ENCODE data around the gene FLT4.

The FLT4 gene

GRCh38 chr5:180580681-180581080 lies 68.7 kb downstream of the FLT4 start:
- Histone ChIP-seq H3K4me2 (ENCODE audit: low read length) (no peak overlapping the region), H3K27ac (ENCODE audit: low read depth, low read length) (no peak overlapping the region), H3K9me2 (replicated peaks; ENCODE audit: control insufficient read depth, low read length) (no peaks in the 10 kb centered on the region), H3K36me3 (ENCODE audit: control insufficient read depth, low read length) (peaks cover 19% of the 10 kb centered on the region), H3F3A (ENCODE audit: control insufficient read depth, insufficient read depth) (no peaks in the 10 kb centered on the region), H3K79me2 (ENCODE audit: control insufficient read depth, low read length) (no peaks in the 10 kb centered on the region), H3K27me3 (ENCODE audit: control insufficient read depth, low read length) (0 out of 2 replicates have a peak, but pooled peaks cover 3% of the 10 kb centered on the region), H3K4me1 (ENCODE audit: control insufficient read depth, low read length) (no peaks in the 10 kb centered on the region), H3K4me3 (ENCODE audit: low read length) (no peak overlapping the region), H3K9me3 (ENCODE audit: control insufficient read depth, insufficient read depth, low read length) (no peaks in the 10 kb centered on the region), H4K20me1 (ENCODE audit: control insufficient read depth, insufficient read depth, low read depth, low read length) (no peaks in the 10 kb centered on the region)
- TF ChIP-seq EZH2phosphoT487 (IDR thresholded peaks at IDR 0.05; ENCODE audit: borderline replicate concordance, low read length), result no peak
- TF ChIP-seq CTCF (IDR thresholded peaks at IDR 0.05; ENCODE audit: low read depth, low read length, poor library complexity, severe bottlenecking), result no peak

- H3F3A ChIP-seq (ENCODE audit: control insufficient read depth, insufficient read depth), result no peaks in the 10 kb centered on the region
- H3K4me1 ChIP-seq (ENCODE audit: control insufficient read depth, low read length), result no peaks in the 10 kb centered on the region
- H3K9me2 ChIP-seq (replicated peaks; ENCODE audit: control insufficient read depth, low read length), result no peaks in the 10 kb centered on the region
- peaks cover 56% of the 10 kb centered on the region for H3K36me3 ChIP-seq (ENCODE audit: control insufficient read depth, low read length)
- no peaks in the 10 kb centered on the region for H3K27me3 ChIP-seq (ENCODE audit: control insufficient read depth, low read length)
- no peaks in the 10 kb centered on the region for H3K79me2 ChIP-seq (ENCODE audit: control insufficient read depth, low read length)
- H3K4me3 ChIP-seq (ENCODE audit: low read length), result no peak overlapping the region
- H3K4me2 ChIP-seq (ENCODE audit: low read length), result no peak overlapping the region
- no peaks in the 10 kb centered on the region for H4K20me1 ChIP-seq (ENCODE audit: control insufficient read depth, insufficient read depth, low read depth, low read length)
- H3K9me3 ChIP-seq (ENCODE audit: control insufficient read depth, insufficient read depth, low read length), result no peaks in the 10 kb centered on the region
- TF ChIP-seq EZH2phosphoT487 (IDR thresholded peaks at IDR 0.05; ENCODE audit: borderline replicate concordance, low read length) (no peak), CTCF (IDR thresholded peaks at IDR 0.05; ENCODE audit: low read depth, low read length, poor library complexity, severe bottlenecking) (no peak)
- H3K27ac ChIP-seq (ENCODE audit: low read depth, low read length), result no peak overlapping the region
These were observed 73.8 kb downstream of the FLT4 start for GRCh38 chr5:180575571-180575970.

GRCh38 chr5:180568914-180569313 lies 80.5 kb downstream of the FLT4 start:
- no peaks in the 10 kb centered on the region for H3K9me3 ChIP-seq (ENCODE audit: control insufficient read depth, insufficient read depth, low read length)
- no peak overlapping the region for H3K4me3 ChIP-seq (ENCODE audit: low read length)
- H4K20me1 ChIP-seq (ENCODE audit: control insufficient read depth, insufficient read depth, low read depth, low read length), result no peaks in the 10 kb centered on the region
- H3K9me2 ChIP-seq (replicated peaks; ENCODE audit: control insufficient read depth, low read length), result no peaks in the 10 kb centered on the region
- no peak overlapping the region for H3K27ac ChIP-seq (ENCODE audit: low read depth, low read length)
- H3F3A ChIP-seq (ENCODE audit: control insufficient read depth, insufficient read depth), result no peaks in the 10 kb centered on the region
- no peaks in the 10 kb centered on the region for H3K4me1 ChIP-seq (ENCODE audit: control insufficient read depth, low read length)
- no peak overlapping the region for H3K4me2 ChIP-seq (ENCODE audit: low read length)
- H3K79me2 ChIP-seq (ENCODE audit: control insufficient read depth, low read length), result no peaks in the 10 kb centered on the region
- TF ChIP-seq CTCF (IDR thresholded peaks at IDR 0.05; ENCODE audit: low read depth, low read length, poor library complexity, severe bottlenecking) (no peak), EZH2phosphoT487 (IDR thresholded peaks at IDR 0.05; ENCODE audit: borderline replicate concordance, low read length) (no peak)
- H3K36me3 ChIP-seq (ENCODE audit: control insufficient read depth, low read length), result peaks cover 72% of the 10 kb centered on the region
- H3K27me3 ChIP-seq (ENCODE audit: control insufficient read depth, low read length), result no peaks in the 10 kb centered on the region

- H3K79me2 ChIP-seq (ENCODE audit: control insufficient read depth, low read length), result peaks cover 19% of the 10 kb centered on the region
- no peak overlapping the region for H3K4me2 ChIP-seq (ENCODE audit: low read length)
- no peak for TF ChIP-seq EZH2phosphoT487 (IDR thresholded peaks at IDR 0.05; ENCODE audit: borderline replicate concordance, low read length)
- TF ChIP-seq CTCF (IDR thresholded peaks at IDR 0.05; ENCODE audit: low read depth, low read length, poor library complexity, severe bottlenecking), result no peak
These were observed 85.4 kb downstream of the FLT4 start for GRCh38 chr5:180563994-180564393.

More at GRCh38 chr5:180563994-180564393, 85.4 kb downstream of the FLT4 start:
- no peaks in the 10 kb centered on the region for H3K4me1 ChIP-seq (ENCODE audit: control insufficient read depth, low read length)
- H4K20me1 ChIP-seq (ENCODE audit: control insufficient read depth, insufficient read depth, low read depth, low read length), result no peaks in the 10 kb centered on the region
- no peak overlapping the region for H3K4me3 ChIP-seq (ENCODE audit: low read length)
- H3F3A ChIP-seq (ENCODE audit: control insufficient read depth, insufficient read depth), result no peaks in the 10 kb centered on the region
- H3K27me3 ChIP-seq (ENCODE audit: control insufficient read depth, low read length), result no peaks in the 10 kb centered on the region
- no peak overlapping the region for H3K27ac ChIP-seq (ENCODE audit: low read depth, low read length)
- H3K9me2 ChIP-seq (replicated peaks; ENCODE audit: control insufficient read depth, low read length), result no peaks in the 10 kb centered on the region
- peaks cover 51% of the 10 kb centered on the region for H3K36me3 ChIP-seq (ENCODE audit: control insufficient read depth, low read length)
- no peaks in the 10 kb centered on the region for H3K9me3 ChIP-seq (ENCODE audit: control insufficient read depth, insufficient read depth, low read length)

All from DOHH2 (cell line).